Uterus (tissue), 4 donors: ENCODE results near the gene LPCAT1. TPM values are rescaled to one million over a fixed set of nuclear protein-coding genes. Genes with fewer than 3 reads are reported as not detected.

ENCODE experiments used
- DNase-seq, 2 donors: peaks; one replicate each; pipeline ENCODE4 v3.0.0-alpha.2; 2019 to 2020
- H3K27ac ChIP-seq, 2 donors: fragments of 200-600 bp; sonication (generic); 1 replicate in 1 of 2; 2 replicates in 1 of 2; pipeline ENCODE4 v1.5.1; 2016 to 2018
- H3K27me3 ChIP-seq, 2 donors: fragments of 200-600 bp; sonication (generic); one replicate each; pipeline ENCODE4 v1.5.1; 2018 to 2019; ENCODE audit warnings: control low read depth in 1 of 2
- H3K36me3 ChIP-seq, 2 donors: fragments of 200-600 bp; sonication (generic); one replicate each; pipeline ENCODE4 v1.5.1; 2019; ENCODE audit warnings: control low read depth in 1 of 2
- H3K4me1 ChIP-seq, 2 donors: fragments of 200-600 bp; sonication (generic); one replicate each; pipeline ENCODE4 v1.5.1; 2018 to 2019; ENCODE audit warnings: control low read depth in 1 of 2
- H3K4me3 ChIP-seq, 2 donors: fragments of 200-600 bp; sonication (generic); 1 replicate in 1 of 2; 2 replicates in 1 of 2; pipeline ENCODE4 v1.5.1; 2018 to 2019; ENCODE audit warnings: mild to moderate bottlenecking in 1 of 2
- H3K9me3 ChIP-seq, 2 donors: fragments of 200-600 bp; sonication (generic); one replicate each; pipeline ENCODE4 v1.5.1; 2019; ENCODE audit warnings: control low read depth in 1 of 2
- POLR2A ChIP-seq, 2 donors: fragments of 450-650 bp; IDR thresholded peaks; one replicate each; pipeline ENCODE4 v1.6.1; 2016; ENCODE audit warnings: antibody characterized with exemption in 2 of 2, mild to moderate bottlenecking in 1 of 2, moderate library complexity in 1 of 2
- intact Hi-C: fragments of 100-400 bp; cut with DNase I; formaldehyde crosslinking; loops from one replicate; pipeline ENCODE4 v1.15.1; 2023; ENCODE audit warnings: low total_unique reads
- total RNA-seq, 4 donors: library from RNA; depleted of rRNA in 3 of 4; stranded (reverse); fragments of >200 nt in 3 of 4; gene quantifications; one replicate each; pipeline versions ENCODE4 v1.1.0 to v1.2.4, GENCODE V29; 2014 to 2023
- TF ChIP-seq, protein P1 (sequence below), 4 experiments: fragments of 200-600 bp in 2 of 4; fragments of 450-650 bp in 2 of 4; sonication (generic) in 2 of 4; IDR thresholded peaks; one replicate each; pipeline ENCODE4 v1.5.1; 2016 to 2019; ENCODE audit warnings: antibody characterized with exemption in 4 of 4, mild to moderate bottlenecking in 2 of 4, moderate library complexity in 1 of 4
- donor health status: DM: yes; HTN: yes; CAD: no.

LPCAT1 gene
- total RNA-seq, 4 donors from 2014 or later = 21.5 to 51.0 (median 40.0) TPM

DNA sequence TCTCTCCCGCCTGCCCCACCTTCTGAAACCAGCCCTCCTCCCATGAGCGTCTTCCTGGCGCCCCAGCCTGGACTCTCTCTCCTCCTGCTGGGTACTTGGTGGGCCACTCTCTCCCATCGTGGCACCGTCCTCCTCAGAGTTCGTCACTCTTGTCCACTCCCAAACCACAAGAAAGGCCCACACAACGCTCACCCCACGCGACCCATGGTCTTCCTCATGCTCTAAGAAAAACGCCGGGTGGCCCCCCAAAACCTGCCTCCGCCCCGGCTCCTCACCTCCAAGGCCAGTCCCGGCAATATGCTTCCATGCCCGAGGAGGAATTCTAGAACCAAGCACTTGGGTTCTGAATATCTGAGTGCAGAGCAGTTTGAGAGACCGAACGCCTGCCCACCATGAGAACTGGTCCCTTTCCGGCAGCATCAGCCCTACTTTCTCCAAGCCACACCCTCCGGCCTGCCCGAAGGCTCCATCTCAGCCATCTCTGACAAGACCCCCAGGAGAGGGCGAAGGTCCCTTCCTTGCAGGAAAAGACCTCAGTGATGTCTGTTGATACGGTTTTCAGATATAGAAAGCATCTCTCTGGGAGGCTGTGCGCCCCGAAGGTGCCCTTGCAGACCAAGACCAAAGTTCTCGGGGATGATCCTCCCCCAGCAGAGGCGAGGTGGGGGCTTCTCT, 93.5 kb downstream of the LPCAT1 start:
- DNase-seq = no peak
- Histone ChIP-seq H3K4me1 (no peaks in the 10 kb centered on the region), H3K36me3 (no peaks in the 10 kb centered on the region), H3K4me3 (no peak overlapping the region), H3K27ac (no peak overlapping the region), H3K27me3 (no peaks in the 10 kb centered on the region), H3K9me3 (peaks cover 4 to 6% of the 10 kb centered on the region in 2 donors)
- no peak for TF ChIP-seq POLR2A (IDR thresholded peaks at IDR 0.05)
- TF ChIP-seq, protein P1, sequence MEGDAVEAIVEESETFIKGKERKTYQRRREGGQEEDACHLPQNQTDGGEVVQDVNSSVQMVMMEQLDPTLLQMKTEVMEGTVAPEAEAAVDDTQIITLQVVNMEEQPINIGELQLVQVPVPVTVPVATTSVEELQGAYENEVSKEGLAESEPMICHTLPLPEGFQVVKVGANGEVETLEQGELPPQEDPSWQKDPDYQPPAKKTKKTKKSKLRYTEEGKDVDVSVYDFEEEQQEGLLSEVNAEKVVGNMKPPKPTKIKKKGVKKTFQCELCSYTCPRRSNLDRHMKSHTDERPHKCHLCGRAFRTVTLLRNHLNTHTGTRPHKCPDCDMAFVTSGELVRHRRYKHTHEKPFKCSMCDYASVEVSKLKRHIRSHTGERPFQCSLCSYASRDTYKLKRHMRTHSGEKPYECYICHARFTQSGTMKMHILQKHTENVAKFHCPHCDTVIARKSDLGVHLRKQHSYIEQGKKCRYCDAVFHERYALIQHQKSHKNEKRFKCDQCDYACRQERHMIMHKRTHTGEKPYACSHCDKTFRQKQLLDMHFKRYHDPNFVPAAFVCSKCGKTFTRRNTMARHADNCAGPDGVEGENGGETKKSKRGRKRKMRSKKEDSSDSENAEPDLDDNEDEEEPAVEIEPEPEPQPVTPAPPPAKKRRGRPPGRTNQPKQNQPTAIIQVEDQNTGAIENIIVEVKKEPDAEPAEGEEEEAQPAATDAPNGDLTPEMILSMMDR (IDR thresholded peaks at IDR 0.05) = no peak
- intact Hi-C loops = no loop called here

DNA sequence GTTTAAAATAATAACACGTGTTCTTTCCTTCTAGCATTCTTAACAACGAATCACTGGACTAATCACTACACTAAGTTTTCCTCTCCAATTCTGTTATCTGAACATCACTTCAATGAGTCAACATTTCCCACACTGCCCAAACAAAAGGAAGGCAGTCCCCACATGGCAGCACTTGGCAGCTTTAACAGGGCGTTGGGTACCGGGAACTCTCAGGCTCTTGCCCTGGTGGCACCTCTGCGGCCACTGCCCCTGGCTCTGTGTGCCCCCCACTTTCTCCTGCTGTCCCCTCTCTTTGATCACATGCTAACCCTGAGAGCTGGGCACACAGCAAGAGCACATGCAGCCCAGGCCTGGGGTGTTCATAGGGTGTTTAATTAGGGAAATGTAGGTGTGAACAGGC, 94.3 kb downstream of the LPCAT1 start:
- no peak for TF ChIP-seq POLR2A (IDR thresholded peaks at IDR 0.05)
- TF ChIP-seq, protein P1 (IDR thresholded peaks at IDR 0.05) = no peak
- Histone ChIP-seq H3K36me3 (no peaks in the 10 kb centered on the region), H3K9me3 (peaks cover 4 to 6% of the 10 kb centered on the region in 2 donors), H3K27me3 (no peaks in the 10 kb centered on the region), H3K4me3 (no peak overlapping the region), H3K27ac (no peak overlapping the region), H3K4me1 (no peaks in the 10 kb centered on the region)
- intact Hi-C loops = no loop called here
- DNase-seq = no peak

DNA sequence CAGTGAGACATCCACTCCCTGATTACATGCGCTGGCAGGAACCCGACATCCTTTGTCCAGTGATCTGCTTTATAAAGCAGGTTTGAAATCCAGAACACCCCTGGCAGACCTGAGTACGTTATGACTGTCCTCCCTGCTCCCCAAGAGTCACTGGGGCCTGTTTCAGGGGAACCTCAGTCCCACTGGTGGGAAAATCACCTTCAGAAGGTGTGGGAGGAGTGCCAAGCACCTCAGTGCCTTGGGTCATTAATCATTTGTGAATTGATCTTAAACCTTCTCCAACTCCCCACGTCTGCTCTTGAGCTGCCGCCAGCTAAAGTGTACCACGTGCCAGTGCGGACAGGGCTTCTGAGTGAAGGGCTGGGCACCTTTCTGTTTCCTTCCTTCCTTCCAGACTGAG, 94.7 kb downstream of the LPCAT1 start:
- no peak overlapping the region for H3K4me3 ChIP-seq
- no peak for DNase-seq
- H3K9me3 ChIP-seq = peaks cover 4 to 6% of the 10 kb centered on the region in 2 donors

DNA sequence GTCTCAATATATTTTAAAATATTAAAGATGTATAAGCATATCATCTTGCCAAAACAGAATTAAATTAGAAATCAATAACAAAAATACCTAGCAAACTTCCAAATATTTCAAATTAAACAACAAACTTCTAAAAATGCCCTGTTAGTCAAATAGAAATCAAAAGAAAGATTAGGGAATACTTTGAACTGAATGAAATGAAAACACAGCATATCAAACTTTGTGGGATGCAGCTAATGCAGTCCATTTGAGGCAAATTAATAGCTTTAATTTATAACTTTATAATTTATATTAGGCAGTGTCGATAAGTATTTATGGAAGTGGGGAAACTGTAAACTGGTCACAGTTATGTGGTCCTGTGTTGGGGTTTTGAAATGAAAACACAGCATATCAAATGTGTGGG, 95.7 kb downstream of the LPCAT1 start:
- H3K4me1 ChIP-seq = no peaks in the 10 kb centered on the region
- no peak overlapping the region for H3K4me3 ChIP-seq
- no peak overlapping the region for H3K27ac ChIP-seq
- H3K36me3 ChIP-seq = no peaks in the 10 kb centered on the region
- no peak for DNase-seq
- intact Hi-C loops = no loop called here
- H3K9me3 ChIP-seq = peaks cover 4 to 6% of the 10 kb centered on the region in 2 donors
- no peaks in the 10 kb centered on the region for H3K27me3 ChIP-seq
- no peak for TF ChIP-seq POLR2A (IDR thresholded peaks at IDR 0.05)
- TF ChIP-seq, protein P1 (IDR thresholded peaks at IDR 0.05) = no peak

More for the DNA sequence above, 94.7 kb downstream of the LPCAT1 start:
- H3K27me3 ChIP-seq = no peaks in the 10 kb centered on the region
- H3K4me1 ChIP-seq = no peaks in the 10 kb centered on the region
- H3K27ac ChIP-seq = no peak overlapping the region
- H3K36me3 ChIP-seq = no peaks in the 10 kb centered on the region
- intact Hi-C loops = no loop called here
- TF ChIP-seq, protein P1 (IDR thresholded peaks at IDR 0.05) = no peak
- no peak for TF ChIP-seq POLR2A (IDR thresholded peaks at IDR 0.05)

GRCh38 chr5:1424716-1425115, 99.0 kb downstream of the LPCAT1 start:
- H3K4me1 ChIP-seq = no peaks in the 10 kb centered on the region
- H3K9me3 ChIP-seq = peaks cover 4 to 6% of the 10 kb centered on the region in 2 donors
- no peak for DNase-seq
- intact Hi-C loops = no loop called here
- no peak overlapping the region for H3K27ac ChIP-seq
- no peak for TF ChIP-seq POLR2A (IDR thresholded peaks at IDR 0.05)
- TF ChIP-seq, protein P1 (IDR thresholded peaks at IDR 0.05) = no peak
- no peaks in the 10 kb centered on the region for H3K36me3 ChIP-seq
- H3K4me3 ChIP-seq = no peak overlapping the region
- H3K27me3 ChIP-seq = no peaks in the 10 kb centered on the region
